Stimulated activated CD4-positive, alpha-beta T cell treated with anti-CD3 and anti-CD28 coated beads, Interleukin-1b, Interleukin-23, amount 100 ng/mL, for 4 hours (primary cell): ENCODE results near the gene KIF4B.
"Not testable (repeated sequence)": the region's sequence is repeated elsewhere in the genome, so short reads cannot be mapped to it uniquely, and the experiment has no call there.

ENCODE experiments used
- DNase-seq, 2 donors: peaks; one replicate each; pipeline ENCODE4 v3.0.0-alpha.2; 2020; ENCODE audit warnings: low read depth in 2 of 2

The KIF4B gene, protein sequence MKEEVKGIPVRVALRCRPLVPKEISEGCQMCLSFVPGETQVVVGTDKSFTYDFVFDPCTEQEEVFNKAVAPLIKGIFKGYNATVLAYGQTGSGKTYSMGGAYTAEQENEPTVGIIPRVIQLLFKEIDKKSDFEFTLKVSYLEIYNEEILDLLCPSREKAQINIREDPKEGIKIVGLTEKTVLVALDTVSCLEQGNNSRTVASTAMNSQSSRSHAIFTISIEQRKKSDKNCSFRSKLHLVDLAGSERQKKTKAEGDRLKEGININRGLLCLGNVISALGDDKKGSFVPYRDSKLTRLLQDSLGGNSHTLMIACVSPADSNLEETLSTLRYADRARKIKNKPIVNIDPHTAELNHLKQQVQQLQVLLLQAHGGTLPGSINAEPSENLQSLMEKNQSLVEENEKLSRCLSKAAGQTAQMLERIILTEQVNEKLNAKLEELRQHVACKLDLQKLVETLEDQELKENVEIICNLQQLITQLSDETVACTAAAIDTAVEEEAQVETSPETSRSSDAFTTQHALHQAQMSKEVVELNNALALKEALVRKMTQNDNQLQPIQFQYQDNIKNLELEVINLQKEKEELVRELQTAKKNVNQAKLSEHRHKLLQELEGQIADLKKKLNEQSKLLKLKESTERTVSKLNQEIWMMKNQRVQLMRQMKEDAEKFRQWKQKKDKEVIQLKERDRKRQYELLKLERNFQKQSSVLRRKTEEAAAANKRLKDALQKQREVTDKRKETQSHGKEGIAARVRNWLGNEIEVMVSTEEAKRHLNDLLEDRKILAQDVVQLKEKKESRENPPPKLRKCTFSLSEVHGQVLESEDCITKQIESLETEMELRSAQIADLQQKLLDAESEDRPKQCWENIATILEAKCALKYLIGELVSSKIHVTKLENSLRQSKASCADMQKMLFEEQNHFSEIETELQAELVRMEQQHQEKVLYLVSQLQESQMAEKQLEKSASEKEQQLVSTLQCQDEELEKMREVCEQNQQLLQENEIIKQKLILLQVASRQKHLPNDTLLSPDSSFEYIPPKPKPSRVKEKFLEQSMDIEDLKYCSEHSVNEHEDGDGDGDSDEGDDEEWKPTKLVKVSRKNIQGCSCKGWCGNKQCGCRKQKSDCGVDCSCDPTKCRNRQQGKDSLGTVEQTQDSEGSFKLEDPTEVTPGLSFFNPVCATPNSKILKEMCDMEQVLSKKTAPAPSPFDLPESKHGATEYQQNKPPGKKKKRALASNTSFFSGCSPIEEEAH

DNA sequence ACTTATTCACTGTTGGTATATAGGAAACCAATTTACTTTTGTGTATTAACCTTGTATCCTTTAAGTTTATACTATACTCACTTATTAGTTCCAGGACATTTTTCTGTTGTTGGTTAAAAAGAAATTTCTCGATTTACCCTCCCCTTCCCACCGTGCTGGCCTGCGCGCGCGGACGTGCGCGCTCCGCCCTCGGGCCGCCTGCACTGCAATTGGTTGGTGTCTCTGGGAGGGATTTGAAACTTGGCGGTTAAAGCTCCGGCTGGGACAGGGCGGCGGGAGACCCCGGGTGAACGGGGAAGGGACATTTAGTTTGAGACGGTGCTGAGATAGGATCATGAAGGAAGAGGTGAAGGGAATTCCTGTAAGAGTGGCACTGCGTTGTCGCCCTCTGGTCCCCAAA, at the start of gene KIF4B:
Gene KIF4B, plus strand, starts transcription at position 230 of the 400 bp plus-strand sequence. Its CDS starts 105 bp downstream, at position 335.
- DNase-seq, result no peak

DNA sequence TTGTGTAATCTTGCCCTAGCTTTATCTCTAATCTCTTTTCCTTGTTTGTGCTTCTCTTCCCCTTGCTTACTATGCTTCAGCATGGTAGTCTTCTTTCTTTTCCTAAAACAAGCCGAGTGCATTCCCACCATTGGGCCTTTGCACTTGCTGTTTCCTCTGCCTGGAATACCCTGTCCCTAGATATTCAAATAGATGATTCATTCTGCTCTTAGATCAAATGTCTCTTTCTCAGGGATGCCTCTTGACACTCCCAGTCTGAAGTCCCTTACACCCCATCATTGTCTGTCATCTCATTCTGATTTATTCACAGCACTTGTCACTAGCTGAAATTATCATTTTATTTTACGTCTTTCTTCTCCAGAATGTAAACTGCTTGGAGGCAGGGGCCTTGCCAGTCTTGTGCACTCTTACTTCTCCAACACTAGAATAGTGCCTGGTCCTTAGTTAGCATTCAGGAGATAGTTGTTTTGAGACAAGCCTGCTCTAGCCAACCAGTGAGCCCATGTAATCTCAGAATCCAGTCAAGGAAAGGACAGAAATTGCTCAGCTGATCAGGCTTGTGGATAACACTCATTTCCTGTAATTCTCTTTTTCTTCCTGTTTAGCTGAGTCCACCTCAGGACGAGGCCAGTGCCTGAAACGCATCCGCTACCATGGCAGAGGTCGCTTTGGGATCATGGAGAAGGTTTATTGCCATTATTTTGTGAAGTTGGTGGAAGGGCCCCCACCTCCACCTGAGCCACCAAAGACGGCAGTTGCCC, 47.3 kb upstream of the KIF4B start:
- no peak for DNase-seq

DNA sequence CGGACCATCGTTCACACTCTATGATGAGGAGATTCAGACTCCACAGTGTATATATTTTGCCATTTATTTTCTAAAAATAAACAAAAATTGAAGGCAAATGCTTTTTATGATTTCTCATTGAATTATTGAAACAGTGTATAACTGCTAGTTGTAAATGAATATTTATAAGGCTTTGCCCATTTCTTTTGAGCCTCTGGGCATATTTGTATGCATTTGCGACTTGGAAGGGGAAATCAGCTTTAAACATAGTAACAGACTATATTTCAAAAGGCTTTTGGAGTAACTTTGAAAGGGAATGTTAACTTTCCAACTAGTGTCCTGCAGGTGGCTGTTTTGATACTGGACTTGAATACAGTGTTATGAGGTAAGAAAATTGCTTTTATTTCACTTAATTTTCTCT, 46.7 kb upstream of the KIF4B start:
- no peak for DNase-seq

DNA sequence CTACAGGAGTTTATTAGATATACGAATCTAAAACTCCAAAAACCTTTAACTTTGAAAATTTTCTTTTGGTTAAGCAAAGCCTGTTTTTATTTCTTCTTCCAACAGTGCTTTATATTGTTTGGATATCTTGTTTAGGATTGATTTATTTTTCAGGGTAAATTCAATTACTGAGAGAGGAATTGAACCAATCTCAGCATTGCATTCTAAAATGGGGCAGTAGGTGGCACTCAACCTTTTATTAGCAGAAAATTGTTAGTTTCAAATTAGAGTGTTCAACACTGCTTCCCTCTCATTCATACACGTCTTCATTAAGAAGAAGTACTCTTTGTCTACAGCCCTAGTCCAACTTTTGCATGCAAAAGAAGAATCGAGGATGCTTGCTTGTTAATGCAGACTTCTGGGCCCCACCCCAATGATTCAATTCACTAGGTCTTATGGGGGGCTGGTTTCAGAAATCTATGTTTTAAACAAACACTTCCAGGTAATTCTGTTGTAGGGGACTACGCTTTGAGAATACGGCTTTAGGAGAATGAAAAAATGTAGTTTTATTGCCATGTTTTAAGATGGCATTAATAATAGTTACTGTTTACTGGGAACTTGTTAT, 46.0 kb upstream of the KIF4B start:
- no peak for DNase-seq

DNA sequence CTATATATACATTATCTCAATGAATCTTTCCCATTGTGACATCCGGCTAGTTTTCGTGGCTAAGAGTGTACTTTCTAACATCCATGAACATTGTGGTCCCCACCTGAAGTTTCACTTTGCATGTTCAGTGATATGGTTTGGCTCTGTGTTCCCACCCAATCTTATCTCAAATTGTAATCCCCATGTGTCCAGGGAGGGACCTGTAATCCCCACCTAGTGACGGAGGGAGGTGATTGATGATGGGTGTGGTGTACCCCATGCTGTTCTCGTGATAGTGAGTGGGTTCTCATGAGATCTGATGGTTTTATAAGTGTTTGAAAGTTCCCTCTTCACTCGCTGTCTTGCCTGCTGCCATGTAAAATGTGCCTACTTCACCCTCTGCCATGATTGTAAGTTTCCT, 44.6 kb upstream of the KIF4B start:
- DNase-seq, result no peak

DNA sequence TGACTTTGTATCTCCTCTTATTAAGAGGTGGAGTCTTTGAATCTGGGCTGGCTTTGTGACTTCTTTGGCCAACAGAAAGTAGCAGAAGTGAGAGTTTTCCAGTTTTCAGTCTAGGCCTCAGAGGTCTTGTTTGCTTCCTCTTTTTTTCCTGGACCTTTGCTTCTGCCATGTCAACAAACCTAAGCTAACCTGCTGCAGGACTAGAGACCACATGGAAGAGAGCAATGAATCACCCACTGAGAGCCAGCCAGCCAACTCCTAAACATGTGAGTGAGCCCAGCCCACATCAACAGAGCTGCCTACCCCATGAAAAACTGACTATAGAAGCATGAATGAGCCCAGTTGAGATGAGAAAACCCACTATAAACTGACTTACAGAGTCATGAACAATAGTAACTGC, 42.8 kb upstream of the KIF4B start:
- no peak for DNase-seq

DNA sequence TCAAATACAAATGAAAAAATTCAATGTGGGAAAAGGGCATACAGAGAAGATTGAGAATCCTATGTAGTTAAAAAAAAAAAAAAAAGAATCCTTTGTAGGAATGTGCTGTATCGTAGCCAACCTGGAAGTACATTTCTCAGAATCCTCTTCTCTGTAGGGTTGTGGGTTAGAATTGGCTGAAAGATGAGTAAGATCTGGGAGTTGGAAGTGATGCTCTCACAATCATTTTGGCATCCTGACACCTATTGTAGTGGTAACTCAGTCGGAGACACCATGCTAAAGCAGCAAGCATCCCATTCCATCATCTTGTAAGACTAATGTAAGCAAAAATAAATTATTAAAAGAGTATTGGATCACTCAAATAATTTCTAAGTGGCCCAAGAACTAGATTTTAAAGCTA, 42.1 kb upstream of the KIF4B start:
- DNase-seq, result no peak

DNA sequence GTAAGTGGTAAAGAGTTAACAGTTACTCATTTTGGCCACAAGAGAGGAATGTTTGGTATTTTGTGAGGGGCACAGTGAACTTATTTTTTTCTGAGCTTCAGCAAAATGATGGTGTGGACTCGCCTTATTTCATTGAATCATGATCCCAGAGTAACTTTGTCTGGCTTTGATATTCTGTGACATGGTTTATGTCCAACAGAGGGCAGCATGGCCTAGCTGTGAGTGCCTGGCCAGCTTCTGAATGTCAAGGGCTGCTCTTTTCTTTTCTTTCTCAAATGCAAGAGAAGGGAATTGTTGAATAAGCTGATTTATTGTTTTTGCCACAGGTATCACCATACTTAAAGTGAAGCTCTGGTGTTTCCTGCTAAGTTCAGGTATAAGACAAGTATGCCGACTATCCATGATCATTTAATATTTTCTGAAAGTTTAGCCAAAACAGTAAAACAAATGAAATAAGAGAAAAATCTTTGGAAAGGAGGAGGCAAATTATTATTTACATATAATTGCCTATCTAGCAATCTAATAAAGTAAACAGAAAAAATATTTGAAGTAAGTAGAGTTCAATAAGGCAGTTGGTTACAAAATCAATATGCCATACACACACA, 41.0 kb upstream of the KIF4B start:
- DNase-seq, result no peak

DNA sequence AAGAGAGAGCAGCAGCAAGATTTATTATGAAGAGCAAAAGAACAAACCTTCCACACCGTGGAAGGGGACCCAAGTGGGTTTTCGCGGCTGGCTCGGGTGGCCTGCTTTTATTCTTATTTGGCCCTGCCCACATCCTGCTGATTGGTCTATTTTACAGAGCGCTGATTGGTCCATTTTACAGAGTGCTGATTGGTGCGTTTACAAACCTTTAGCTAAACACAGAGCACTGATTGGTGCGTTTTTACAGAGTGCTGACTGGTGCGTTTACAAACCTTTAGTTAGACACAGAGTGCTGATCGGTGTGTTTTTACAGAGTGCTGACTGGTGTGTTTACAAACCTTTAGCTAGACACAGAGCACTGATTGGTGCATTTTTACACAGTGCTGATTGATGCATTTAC, 37.5 kb upstream of the KIF4B start:
- not testable (repeated sequence) for DNase-seq

DNA sequence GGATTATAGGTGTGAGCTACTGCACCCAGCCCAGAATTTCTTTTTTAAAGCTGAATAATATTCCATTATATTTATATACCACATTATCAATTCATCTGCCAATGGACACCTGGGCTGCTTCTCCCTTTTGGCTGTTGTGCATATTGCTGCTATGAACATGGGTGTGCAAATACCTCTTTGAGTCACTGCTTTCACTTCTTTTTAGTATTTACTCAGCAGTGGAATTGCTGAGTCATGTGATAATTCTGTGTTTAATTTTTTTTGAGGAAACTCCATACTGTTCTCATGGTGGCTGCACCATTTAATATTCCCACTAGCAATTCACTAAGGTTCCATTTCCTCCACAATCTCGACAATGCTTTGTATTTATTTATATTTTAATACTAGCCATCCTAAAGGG, 36.1 kb upstream of the KIF4B start:
- no peak for DNase-seq

DNA sequence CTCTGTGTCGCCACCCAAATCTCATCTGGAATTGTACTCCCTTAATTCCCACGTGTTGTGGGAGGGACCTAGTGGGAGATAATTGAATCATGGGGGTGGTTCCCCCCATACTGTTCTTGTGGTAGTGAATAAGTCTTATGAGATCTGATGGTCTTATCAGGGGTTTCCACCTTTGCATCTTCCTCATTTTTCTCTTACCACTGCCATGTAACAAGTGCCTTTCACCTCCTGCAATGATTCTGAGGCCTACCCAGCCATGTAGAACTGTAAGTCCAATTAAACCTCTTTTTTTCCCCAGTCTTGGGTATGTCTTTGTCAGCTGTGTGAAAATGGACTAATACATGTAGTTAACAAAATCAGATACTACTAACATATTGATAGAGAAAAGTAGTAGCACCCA, 35.3 kb upstream of the KIF4B start:
- not testable (repeated sequence) for DNase-seq

DNA sequence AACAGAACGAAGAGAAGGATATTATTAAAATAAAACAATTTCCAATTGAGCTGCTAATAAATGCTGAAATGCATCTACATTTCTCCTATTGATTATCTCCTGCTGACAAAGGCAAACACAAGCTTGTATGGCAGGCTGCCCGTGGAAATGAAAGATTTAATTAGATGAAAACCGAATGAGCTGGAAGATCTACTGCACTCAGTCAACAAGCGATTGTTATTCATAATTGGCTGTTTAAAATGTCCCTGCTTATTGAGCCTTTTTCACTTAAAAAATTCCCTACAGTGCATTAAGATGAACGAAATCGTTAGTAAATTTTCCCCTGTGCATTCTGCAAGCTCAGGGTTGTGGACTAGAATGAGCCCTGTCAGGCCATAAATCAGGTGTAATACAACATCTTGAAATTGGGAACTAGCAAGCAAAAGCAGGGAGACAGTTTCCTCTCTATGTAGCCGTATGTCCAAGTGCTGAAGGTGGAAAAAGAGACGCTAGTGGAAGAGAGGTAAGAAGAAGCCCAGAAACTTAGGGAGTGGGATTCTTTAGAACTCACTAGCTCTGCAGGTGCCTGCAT, 28.5 kb upstream of the KIF4B start:
- DNase-seq, result no peak

DNA sequence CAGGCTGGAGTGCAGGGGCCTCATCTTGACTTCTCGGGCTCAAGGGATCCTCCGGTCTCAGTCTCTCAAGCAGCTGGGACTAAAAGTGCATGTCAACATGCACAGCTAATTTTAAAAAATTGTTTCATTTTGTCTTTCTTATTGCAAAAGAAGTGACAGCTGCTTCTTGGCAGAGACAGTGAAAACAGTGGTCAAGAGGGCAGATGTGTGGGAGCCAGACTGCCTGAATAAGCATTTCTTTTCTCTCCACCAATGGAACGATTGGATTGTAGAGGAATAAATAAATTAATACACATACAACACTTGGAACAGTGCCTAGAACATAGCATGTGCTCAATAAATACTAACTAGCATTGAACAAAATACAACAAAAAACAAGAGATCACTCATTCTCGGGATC, 27.4 kb upstream of the KIF4B start:
- no peak for DNase-seq

DNA sequence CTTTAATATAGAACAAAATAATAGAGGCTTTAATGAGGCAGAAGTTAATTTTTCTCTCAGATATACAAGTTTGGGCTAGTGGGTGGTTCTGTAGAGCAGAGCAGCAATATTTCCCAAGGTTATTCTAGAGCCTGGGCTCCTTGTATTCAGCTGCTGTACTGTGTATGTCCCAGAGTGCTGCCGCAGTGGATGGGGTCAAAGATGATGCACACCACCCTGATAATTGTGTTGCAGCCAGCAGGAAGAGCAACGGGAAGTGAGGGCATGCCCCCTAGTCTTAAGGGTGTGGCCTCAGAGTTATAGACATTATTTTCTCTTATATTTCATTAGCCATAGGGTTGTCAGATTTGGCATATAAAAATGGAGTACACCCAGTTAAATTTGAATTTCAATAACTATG, 23.9 kb upstream of the KIF4B start:
- no peak for DNase-seq

DNA sequence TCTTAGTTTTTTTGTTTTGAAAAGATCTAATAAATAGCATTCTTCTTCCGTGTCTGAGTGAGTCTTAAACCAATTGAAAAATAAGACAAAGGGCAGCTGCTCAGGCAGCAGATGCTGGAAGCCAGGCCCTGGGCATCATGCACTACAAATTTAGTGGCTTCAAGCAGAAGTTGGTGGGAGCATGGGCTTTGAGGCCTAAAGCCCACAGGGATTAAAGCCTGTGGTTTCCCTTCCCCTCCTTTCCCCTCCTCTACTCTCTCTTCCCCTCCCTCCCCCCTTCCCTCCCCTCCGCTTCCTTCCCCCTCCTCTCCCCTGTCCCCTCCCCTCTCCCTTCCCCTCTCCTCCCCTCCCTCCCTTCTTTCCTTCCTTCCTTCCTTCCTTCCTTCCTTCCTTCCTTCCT, 20.1 kb upstream of the KIF4B start:
- DNase-seq, result no peak

DNA sequence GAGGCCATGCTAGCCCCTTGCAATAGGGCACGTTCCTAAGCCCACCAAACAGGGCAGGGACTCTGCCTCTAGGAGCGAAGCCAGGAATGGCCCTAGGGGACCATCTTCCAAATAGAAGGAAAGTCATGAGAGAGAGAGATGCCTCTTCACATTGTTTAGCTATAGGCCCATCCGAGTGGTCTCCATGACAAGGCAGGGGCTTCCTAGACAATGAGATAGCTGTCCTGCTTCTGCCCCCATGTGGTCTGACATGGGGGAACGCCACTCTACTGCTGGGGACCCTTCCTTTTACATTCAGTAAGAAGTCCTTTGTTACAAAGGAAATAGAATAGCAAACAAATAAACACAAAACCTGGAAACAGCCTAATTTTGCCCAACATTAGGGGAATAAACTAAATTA, 17.9 kb upstream of the KIF4B start:
- no peak for DNase-seq

DNA sequence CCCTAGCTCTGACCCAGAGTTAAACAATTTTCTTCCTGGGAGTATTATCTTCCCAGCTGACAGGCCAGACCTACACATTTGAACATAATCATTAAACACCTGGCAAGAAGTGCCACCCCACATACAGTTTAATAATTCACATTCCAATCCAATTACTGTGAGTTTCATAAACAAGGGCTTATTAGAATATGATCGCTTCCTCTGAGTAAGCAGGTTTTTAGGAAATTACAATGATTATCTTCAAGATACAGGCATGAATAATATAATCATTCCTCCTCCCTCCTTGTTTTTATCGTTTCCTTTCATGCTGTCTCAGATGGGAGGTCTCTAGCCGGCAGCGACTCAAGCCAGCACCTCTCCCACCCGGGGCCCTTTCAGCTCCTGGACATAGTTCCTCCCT, 15.8 kb upstream of the KIF4B start:
- DNase-seq, result no peak

DNA sequence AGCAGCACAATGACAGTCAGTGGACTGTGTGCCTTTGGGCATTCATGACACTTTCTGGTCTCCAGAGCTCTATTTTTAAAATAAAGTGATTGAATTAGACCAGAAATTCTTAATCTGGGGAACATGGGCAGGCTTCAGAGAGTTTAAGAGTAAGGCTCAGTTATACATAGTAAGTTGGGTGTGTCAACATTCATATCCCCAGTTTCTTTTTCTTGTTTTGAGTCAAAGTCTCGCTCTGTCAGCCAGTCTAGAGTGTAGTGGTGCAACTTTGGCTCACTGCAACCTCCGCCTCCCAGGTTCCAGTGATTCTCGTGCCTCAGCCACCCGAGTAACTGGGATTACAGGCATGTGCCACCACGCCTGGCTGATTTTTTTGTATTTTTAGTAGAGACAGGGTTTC, 13.7 kb upstream of the KIF4B start:
- no peak for DNase-seq

DNA sequence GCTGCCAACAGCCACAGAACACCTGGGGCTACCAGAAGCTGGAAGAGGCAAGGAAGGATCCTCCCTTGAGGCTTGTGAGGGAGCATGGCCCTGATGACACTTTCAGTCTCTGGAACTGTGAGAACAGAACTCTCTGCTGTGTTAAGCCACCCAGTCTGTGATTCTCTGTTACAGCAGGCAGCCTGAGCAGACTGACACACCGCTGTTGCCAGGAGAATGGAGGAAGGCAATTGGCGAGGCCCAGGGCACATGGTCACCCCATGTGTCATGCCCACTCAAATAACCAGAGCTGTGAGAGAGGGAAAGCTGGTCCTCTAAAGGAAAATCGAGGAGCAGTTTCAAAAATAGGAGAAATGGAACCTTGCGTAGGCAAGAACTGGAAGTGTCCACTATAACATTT, 12.0 kb upstream of the KIF4B start:
- DNase-seq, result no peak

DNA sequence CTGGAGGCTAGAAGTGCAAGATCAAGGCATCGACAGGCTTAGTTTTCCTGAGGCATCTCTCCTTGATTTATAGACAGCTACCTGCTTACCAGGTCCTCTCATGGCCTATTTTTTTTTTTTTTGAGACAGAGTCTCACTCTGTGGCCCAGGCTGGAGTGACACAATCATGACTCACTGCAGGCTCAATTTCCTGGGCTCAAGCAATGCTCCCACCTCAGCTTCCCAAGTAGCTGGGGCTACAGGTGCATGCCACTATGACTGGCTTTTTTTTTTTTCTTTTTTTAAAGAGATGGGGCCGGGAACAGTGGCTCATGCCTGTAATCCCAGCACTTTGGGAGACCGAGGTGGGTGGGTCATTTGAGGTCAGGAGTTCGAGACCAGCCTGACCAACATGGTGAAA, 10.8 kb upstream of the KIF4B start:
- DNase-seq, result not testable (repeated sequence)
